ENCODE results near the gene BTD.

Gene BTD

GRCh38 chr3:15638193-15638890, 36.8 kb downstream of the BTD start:
- DNase-seq, result no peak

GRCh38 chr3:15638891-15639262, 37.3 kb downstream of the BTD start:
- no peak for DNase-seq

- DNase-seq, result no peak
These were observed 43.7 kb downstream of the BTD start for GRCh38 chr3:15645246-15645645.

- no peak for DNase-seq
These were observed 44.4 kb downstream of the BTD start for GRCh38 chr3:15645740-15646501.

- no peak for DNase-seq
These were observed 45.4 kb downstream of the BTD start for GRCh38 chr3:15646851-15647511.

GRCh38 chr3:15647611-15648167, 46.1 kb downstream of the BTD start:
- DNase-seq, result no peak

- no peak for DNase-seq
These were observed 47.8 kb downstream of the BTD start for GRCh38 chr3:15649341-15649740.

GRCh38 chr3:15649858-15650257, 48.3 kb downstream of the BTD start:
- DNase-seq, result no peak

- DNase-seq, result no peak
These were observed 49.9 kb downstream of the BTD start for GRCh38 chr3:15651396-15651795.

GRCh38 chr3:15653321-15653720, 51.8 kb downstream of the BTD start:
- no peak for DNase-seq

GRCh38 chr3:15654127-15654526, 52.6 kb downstream of the BTD start:
- no peak for DNase-seq

GRCh38 chr3:15654891-15655290, 53.3 kb downstream of the BTD start:
- DNase-seq, result no peak

GRCh38 chr3:15656342-15656741, 54.8 kb downstream of the BTD start:
- DNase-seq, result no peak

GRCh38 chr3:15657016-15657415, 55.5 kb downstream of the BTD start:
- DNase-seq, result no peak

GRCh38 chr3:15659254-15659975, 57.9 kb downstream of the BTD start:
- DNase-seq, result no peak

GRCh38 chr3:15660055-15660935, 58.8 kb downstream of the BTD start:
- no peak for DNase-seq

GRCh38 chr3:15664144-15664543, 62.6 kb downstream of the BTD start:
- DNase-seq, result no peak

GRCh38 chr3:15665510-15666150, 64.1 kb downstream of the BTD start:
- DNase-seq, result no peak

- no peak for DNase-seq
These were observed 64.7 kb downstream of the BTD start for GRCh38 chr3:15666277-15666676.

- DNase-seq, result no peak
These were observed 65.9 kb downstream of the BTD start for GRCh38 chr3:15667484-15667883.

- DNase-seq, result no peak
These were observed 72.0 kb downstream of the BTD start for GRCh38 chr3:15673536-15673935.

GRCh38 chr3:15676259-15676658, 74.7 kb downstream of the BTD start:
- no peak for DNase-seq
